ENCODE data around the gene SALL4. TPM values are rescaled to one million over a fixed set of nuclear protein-coding genes. Genes with fewer than 3 reads are reported as not detected.
"Not testable (repeated sequence)": the region's sequence is repeated elsewhere in the genome, so short reads cannot be mapped to it uniquely, and the experiment has no call there.

Gene SALL4
- total and polyA plus RNA-seq, 2 experiments from 2014 or later, result 122 to 227 TPM

- no peak for TF ChIP-seq ZNF462 (CRISPR knock-in tag; IDR thresholded peaks at IDR 0.05)
- TF ChIP-seq STAT1 (IDR thresholded peaks at IDR 0.05; ENCODE audit: unreplicated experiment), result no peak
- TF ChIP-seq REST (IDR thresholded peaks at IDR 0.05; ENCODE audit: unreplicated experiment), result no peak
- TF ChIP-seq ZNF114 (CRISPR knock-in tag; IDR thresholded peaks at IDR 0.05), result no peak
- TF ChIP-seq EZH2 (IDR thresholded peaks at IDR 0.05; ENCODE audit: low read depth, unreplicated experiment), result no peak
- TF ChIP-seq CREB1 (CRISPR knock-in tag; IDR thresholded peaks at IDR 0.05; ENCODE audit: low read depth), result no peak
- TF ChIP-seq EZH2phosphoT487 (IDR thresholded peaks at IDR 0.05; ENCODE audit: unreplicated experiment), result no peak
These were observed 16.2 kb upstream of the SALL4 start (continued) for GRCh38 chr20:51818479-51819008.

- not testable (repeated sequence) for H3K9me2 ChIP-seq (ENCODE audit: insufficient read depth); H3K4me3 Mint-ChIP-seq; H3K79me2 ChIP-seq (replicated peaks; ENCODE audit: insufficient read depth); H3K27me3 ChIP-seq (ENCODE audit: insufficient read depth); H3K9me3 Mint-ChIP-seq; H3K4me2 ChIP-seq; H3K27ac Mint-ChIP-seq; H3K27me3 Mint-ChIP-seq (ENCODE audit: insufficient read depth, low read depth, poor library complexity); H3K36me3 ChIP-seq (ENCODE audit: insufficient read depth); H3K27ac ChIP-seq (ENCODE audit: low read depth); H4K20me1 ChIP-seq (replicated peaks; ENCODE audit: insufficient read depth); H3K4me1 Mint-ChIP-seq; H3K36me3 Mint-ChIP-seq (ENCODE audit: low read depth); ATAC-seq; H3F3A ChIP-seq (replicated peaks; ENCODE audit: low read depth); H3K4me3 ChIP-seq; DNase-seq (ENCODE audit: low spot score); H2AFZ ChIP-seq
- peaks cover 11% of the 10 kb centered on the region for H3K4me1 ChIP-seq (ENCODE audit: insufficient read depth)
These were observed 14.5 kb upstream of the SALL4 start for GRCh38 chr20:51816856-51817255.

Measured in GM23338 (cell line).